Hippocampal formation (tissue), 2 donors: ENCODE measurements around the gene DCX.

Experiments
- DNase-seq, 2 donors: peaks; one replicate each; lab custom pipeline; 2025; lab: John Stamatoyannopoulos, UW

The DCX gene

GRCh38 chrX:111308039-111308438 is 104.0 kb downstream of the DCX start:
- no peak for DNase-seq

DNA sequence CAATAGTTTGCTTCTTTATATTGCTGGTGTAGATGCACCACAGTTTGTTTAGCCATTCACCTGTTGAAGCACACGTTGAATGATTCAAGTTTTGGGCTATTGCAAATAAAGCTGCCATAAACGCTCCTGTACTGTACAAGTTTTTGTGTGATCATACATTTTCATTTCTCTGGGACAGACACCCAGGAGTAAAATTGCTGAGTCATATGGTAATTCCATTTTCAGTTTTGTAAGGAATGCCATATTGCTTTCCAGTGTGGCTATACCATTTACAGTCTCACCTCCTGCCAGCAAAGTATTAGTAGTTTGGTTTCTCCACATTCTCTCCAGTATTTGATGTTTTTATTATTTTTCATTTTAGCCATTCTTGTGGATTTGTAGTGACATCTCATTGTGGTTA is 109.7 kb downstream of the DCX start:
- no peak for DNase-seq

DNA sequence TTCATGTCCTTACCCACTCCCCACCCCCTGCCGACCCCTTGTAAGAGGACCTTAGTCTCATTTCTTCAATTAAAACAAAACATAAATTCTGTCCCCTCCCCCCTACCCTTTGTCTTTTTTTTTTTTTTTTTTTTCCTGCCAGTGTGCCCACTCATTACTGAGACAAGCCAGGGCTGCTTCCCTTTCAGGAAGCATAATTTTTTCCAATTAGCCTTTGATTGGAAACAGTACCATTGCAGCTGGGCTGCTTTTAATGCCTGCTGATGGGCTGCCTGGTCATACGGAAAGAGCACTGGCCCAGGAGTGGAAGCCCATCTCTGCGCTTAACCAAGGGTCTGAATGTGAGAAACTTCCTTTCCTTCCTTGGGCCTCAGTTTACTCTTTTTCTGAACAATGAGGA is 123.2 kb downstream of the DCX start:
- no peak for DNase-seq

- no peak for DNase-seq
Observed at GRCh38 chrX:111284631-111285293, 127.2 kb downstream of the DCX start.

GRCh38 chrX:111283446-111283845 is 128.5 kb downstream of the DCX start:
- no peak for DNase-seq

DNA sequence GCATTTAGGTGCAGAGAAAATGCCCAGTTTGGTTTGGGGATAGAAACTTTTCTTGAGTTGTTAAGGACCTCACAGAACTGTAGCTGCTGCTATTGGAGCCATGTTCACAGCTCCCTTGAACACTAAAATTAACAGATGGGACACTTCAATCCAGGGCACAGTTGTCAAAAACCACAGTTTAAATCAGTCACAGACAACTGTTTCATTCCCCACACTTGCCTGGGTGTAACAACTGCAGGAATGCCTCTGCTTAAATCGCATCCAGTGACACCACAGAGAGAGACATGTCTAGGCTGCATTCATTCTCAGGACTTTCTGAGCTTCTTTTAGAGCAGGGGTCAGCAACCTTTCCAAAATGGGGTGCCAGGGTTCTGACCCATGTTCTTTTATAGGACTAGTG is 129.0 kb downstream of the DCX start:
- DNase-seq, result no peak

DNA sequence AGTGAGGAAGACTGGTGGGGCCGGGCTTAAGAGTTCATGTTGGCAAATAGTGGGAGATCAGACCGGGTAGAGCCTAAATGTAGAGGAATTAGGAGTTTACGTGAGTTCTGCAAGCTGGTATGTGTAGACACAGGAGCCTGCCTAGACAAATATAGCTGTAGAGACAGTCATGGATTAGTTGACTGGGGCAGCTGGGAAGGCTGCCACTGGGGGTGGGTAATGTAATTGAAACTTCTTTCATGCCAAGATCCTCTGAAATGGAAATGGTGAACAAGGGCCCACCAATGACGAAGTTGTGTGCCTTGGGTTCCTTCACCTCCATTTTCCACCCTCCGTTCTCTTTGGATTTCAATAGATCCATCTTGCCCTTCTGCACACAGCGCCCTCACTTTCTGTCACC is 129.9 kb downstream of the DCX start:
- DNase-seq, result no peak

- DNase-seq, result no peak
Observed at GRCh38 chrX:111270339-111270738, 141.7 kb downstream of the DCX start, which contains the start of gene CAPN6. CAPN6 (minus strand) TSS chrX:111270483; CDS start chrX:111263936, 6,547 bp downstream.

DNA sequence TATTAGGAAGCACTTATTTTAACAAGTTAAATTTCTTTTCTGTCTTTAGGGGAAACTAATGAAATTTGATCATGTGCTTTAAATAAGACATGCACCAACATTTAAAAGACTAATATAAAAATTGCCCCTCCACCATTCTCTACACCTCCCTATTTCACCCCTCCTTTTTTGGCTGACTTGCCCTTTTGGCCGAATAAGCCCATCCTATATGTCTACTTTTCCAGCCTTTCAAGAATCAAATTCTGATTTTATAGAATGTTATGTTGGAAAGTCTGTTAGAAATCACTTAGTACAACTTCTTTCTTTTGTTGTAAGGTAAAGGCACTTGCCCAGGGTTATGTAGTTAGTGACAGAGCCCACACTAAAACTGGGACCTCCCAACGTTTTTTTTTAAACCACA is 143.5 kb downstream of the DCX start:
- no peak for DNase-seq

- DNase-seq, result no peak
Observed at GRCh38 chrX:111265486-111265885, 146.5 kb downstream of the DCX start.

- DNase-seq, result no peak
Observed at GRCh38 chrX:111264385-111264784, 147.6 kb downstream of the DCX start.

DNA sequence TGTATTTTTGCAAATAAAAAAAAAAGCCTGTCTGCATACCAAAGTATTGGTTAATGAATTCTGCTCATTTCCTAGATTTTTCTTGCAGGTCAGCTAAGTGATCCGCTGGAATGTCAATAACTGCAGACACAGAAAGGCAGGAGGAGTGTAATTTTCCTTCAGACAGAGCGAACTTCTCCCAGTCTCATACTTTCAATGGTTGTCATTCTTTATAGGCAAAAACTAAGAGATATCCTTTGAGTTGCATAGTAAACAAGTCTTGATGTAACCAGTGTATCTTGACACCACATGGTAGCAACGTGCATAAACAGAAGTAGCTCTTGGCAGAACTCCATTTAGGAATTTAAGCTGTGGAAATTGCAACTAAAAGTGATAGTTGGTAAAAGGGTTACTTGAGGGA is 149.9 kb downstream of the DCX start:
- no peak for DNase-seq

DNA sequence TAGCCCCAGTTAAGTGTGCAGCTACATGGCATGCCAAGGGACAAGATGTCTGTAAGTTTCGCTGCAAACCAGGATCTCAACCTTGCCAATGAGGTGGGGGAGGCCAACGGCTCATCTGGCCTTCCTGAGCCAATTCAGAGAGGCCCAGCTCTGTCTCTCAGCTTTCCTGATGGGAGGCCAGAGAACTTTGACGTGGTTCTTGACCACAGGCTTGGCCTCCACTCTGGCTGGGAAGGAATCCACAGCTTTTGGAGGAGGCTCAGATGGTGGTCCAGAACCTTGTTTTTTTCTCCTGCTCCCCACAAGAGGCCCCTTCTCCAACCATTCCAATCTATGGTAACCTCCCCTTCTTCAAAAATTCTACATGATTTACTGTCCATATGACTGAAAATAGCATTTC is 151.5 kb downstream of the DCX start:
- no peak for DNase-seq

DNA sequence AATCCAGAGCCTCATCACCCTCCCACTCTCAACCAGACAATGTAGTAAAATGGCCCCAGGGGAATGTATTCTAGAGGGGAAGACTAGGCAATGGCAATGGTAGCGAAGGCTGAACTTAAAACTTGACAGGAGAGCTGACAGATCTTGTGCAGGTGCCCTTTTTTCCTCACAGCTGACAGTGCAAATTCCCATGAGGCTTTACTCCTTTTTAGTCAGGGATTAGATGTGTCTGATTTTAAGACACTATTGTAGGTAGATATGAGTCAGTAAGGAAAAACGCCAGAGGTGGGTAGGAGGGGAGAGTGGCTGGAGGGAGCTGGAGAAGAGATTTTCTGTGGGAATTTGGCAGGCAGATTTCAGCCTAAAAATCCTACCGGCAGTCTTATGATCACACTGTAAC is 152.4 kb downstream of the DCX start:
- DNase-seq, result no peak

- no peak for DNase-seq
Observed at GRCh38 chrX:111257733-111258132, 154.3 kb downstream of the DCX start.

DNA sequence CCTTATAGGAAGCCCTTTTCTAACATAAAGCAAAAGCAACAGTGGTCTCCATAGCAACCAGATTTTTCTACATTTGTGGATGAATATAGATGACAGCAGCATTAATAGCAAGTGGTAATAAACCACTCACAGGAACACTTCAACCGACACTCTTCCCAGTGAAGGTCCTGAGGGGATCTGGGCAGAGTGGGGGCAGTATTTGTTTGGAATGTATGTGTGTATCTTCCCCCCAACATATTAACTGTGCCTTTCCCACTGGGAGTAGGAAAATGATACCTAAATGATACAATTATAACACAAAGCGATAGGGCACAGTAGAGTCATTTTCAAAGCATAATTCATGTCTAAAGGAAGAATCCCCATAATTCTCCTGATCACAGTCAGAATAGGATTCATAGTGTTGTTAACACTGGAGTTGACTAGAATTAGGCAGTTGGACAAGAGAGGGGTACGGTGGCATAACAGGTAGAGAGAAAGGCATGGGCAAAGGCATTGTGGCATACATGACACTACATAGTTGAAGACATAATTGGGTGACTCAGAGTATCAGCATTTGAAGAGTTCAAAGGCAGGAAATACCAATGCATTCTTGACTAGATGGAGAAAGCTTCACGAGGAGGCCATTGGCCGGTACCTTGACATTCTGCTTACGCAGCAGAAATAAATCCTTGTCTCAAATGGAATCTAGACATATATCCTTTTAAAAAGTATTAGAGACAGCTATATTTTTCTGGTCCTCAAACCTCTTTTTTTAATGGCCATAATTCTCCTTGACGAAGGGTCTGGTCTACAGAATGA is 156.9 kb downstream of the DCX start:
- no peak for DNase-seq

DNA sequence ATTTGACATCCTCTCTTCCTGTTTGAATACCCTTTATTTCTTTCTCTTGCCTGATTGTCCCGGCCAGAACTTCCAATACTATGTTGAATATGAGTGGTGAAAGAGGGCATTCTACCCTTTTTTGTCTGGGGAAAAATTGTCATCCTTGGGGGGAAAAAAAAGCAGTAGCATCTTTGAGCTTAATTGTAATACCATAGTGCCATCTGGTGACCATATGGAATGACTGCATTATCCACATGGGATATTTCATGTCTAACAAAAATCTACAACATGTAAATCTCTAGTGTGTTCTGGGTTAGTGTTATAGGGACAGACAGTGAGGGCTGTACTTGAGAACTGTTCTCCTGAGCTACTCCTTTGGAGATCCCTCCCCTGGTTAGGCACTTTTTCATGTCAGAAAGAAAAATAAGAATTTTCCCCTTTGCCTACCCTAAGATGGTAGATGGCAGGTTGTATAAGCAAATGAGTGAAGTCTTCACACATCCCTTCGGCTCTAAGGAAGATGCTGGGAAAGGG is 167.7 kb downstream of the DCX start:
- DNase-seq, result peak in 1 of 2 donors; percentile 2
